D721Med (cell line): ENCODE data around the gene ANKRD12.
"Not testable (repeated sequence)": the region's sequence is repeated elsewhere in the genome, so short reads cannot be mapped to it uniquely, and the experiment has no call there.

ENCODE experiments used
- DNase-seq: peaks from one replicate; pipeline ENCODE4 v3.0.0; 2011; ENCODE audit warnings: low spot score; ENCODE audit not compliant: insufficient read length
- FAIRE-seq: peaks from 2 replicates; lab custom pipeline; 2011; peaks lifted over from hg19 to GRCh38; lab: Jason Lieb, UNC
- TF ChIP-seq, protein P1 (sequence below): IDR thresholded peaks from 2 replicates; pipeline ENCODE4 v1.5.1; 2012; ENCODE audit warnings: mild to moderate bottlenecking, control low read depth; ENCODE audit not compliant: insufficient read depth; ENCODE audit errors: missing control alignments

The ANKRD12 gene

DNA sequence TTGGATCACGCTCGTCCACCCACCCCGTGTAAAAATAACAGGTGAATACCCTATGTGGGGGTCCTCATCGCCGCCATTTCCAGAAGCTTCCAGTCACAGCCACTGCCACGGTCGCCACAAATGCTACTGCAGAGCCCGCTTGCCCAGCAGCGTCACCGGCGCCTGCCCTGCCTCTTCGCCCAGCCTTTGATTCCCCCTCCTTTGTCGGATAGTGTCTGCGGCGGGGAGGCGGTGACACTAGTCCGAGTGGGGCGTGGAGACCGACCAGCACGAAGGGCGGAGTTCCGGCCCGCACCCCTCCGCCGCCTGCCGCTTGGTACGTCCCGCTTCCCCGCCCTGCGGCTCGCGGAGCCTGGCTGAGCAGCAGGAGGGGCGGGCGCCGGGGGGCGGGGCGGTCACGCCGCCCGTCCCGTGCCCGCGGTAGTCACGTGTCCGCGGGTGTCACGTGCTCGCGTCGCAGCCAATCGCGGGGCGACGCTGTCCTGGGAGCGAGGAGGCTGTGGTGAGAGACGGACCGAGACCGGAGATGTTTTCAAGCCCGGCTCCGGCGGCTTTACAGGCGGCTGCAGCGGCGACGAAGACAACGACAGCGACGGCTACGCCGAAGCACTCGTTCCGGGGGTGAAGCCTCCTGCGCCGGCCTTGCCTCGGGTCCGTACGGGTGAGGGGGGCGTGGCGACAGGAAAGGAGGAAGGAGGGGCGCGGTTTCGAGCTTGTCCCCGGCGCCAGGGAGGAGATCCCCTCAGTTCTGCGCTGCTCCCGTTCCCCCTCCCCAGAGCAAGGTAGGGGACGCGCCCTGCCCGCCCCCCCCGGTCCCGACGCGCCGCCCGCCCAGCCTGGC, at the start of gene ANKRD12:
Gene ANKRD12, plus strand, starts transcription at position 467 of the 841 bp plus-strand sequence. CDS start 45,652 bp downstream, outside the sequence.
- DNase-seq: peak; percentile 85
- FAIRE-seq: no peak
- TF ChIP-seq, protein P1, sequence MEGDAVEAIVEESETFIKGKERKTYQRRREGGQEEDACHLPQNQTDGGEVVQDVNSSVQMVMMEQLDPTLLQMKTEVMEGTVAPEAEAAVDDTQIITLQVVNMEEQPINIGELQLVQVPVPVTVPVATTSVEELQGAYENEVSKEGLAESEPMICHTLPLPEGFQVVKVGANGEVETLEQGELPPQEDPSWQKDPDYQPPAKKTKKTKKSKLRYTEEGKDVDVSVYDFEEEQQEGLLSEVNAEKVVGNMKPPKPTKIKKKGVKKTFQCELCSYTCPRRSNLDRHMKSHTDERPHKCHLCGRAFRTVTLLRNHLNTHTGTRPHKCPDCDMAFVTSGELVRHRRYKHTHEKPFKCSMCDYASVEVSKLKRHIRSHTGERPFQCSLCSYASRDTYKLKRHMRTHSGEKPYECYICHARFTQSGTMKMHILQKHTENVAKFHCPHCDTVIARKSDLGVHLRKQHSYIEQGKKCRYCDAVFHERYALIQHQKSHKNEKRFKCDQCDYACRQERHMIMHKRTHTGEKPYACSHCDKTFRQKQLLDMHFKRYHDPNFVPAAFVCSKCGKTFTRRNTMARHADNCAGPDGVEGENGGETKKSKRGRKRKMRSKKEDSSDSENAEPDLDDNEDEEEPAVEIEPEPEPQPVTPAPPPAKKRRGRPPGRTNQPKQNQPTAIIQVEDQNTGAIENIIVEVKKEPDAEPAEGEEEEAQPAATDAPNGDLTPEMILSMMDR: no peak

DNA sequence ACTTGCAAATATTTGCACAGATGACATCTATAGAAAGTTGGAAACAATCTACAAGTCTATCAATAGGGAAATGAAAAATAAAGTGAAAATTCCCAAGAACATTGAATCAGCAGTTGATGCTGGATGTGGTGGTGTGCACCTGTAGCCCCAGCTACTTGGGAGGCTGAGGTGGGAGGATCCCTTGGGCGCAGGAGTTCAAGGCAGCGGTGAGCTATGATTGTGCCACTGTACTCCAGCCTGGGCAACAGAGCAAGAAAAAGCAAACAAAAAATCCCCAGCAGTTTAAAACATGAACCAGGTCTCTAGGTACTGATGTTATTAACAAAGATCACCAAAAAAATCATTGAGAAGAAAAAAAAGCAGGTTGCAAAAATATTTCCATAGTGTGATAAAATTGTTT, 49.4 kb upstream of the ANKRD12 start:
- FAIRE-seq: no peak
- TF ChIP-seq, protein P1: no peak
- DNase-seq: no peak

DNA sequence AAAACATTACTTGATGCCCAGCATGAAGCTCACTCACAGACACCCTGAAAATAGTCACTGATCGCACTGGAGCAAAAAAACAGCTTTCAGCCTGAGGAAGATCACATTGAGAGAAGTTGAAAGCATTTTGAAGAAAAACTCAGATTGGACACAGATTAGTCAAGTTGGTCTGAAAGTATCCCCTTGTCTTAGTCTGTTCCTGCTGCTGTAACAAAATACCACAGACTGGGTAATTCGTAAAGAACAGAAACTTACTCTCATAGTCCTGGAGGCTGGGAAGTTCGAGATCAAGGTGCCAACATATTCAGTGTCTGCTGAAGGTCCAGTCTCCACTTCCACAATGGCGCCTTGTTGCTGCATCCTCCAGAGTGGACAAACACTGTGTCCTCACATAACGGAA, 48.3 kb upstream of the ANKRD12 start:
- FAIRE-seq (no peak), DNase-seq (no peak)
- TF ChIP-seq, protein P1: no peak

DNA sequence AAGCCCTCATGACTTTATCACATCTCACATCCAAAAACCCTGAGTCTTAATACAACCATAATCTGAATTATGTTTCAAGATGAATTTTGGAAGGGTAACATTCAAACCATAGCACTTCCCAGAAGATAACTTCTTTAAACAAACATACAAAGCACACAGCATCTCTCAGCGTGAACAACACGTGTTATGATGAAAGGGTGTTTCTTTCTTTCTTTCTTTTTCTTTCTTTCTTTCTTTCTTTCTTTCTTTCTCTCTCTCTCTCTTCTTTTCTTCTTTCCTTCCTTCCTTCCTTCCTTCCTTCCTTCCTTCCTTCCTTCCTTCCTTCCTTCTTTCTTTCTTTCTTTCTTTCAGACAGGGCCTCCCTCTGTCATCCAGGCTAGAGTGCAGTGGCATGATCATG, 47.9 kb upstream of the ANKRD12 start:
- DNase-seq, FAIRE-seq: not testable (repeated sequence)

DNA sequence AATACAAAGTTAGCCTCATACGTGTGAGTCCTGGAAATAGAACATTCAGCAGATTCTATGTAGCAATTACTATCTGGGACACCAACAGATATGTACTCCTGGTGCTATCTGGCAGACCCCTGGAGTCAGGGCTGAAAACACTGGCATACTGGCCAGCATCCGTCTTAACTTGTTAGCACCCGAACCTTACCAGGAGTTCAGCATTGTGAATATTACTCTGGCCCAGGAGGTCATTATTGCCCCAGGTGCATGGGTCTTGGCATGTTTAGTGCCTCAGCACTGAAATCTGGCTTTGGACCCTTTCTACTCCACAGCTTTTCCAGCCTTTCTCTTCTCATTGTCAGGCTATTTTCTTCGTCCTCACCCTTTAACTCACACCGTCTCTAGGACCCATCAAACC, 46.0 kb upstream of the ANKRD12 start:
- DNase-seq (no peak), FAIRE-seq (no peak)
- TF ChIP-seq, protein P1: no peak

DNA sequence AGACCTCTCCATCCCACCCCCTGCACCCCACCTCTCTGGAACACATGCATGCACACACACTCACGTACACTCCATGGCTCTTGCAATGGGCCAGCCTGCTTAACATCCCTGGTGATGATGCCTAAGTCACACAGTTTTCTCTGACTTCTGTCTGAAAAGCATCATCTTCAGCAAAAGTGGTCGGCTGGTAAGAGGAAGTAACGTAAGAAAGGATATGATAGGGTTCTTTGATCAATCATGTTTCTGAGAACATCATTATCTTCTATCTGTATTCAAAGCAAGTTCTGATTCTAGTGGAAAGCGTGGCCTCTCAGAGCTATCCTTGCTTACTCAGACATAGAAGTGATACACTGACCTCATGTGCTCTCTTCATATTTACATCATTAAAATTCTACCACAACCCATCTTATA, 45.5 kb upstream of the ANKRD12 start:
- no peak for DNase-seq
- FAIRE-seq: no peak

DNA sequence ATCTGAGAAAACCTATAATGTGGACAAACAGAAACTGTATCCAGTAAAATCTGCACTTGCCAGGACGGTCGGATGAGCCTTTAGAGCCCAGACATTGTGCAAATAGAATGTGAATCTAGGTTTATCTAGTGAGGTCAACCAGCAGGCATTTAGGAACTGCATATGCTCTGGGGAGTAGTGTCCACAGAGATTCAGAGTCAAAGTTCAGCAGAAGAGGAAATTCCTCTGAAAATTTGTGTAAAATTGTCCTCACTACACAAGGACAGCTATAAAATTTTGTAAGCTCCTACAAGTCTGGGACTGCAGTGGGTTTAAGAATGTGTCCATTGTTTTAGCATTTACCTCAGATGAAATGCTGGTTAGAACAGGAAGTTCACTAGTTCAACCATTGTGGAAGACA, 43.9 kb upstream of the ANKRD12 start:
- TF ChIP-seq, protein P1: no peak
- no peak for DNase-seq
- no peak for FAIRE-seq

More for the DNA sequence above, 45.5 kb upstream of the ANKRD12 start:
- TF ChIP-seq, protein P1: no peak

DNA sequence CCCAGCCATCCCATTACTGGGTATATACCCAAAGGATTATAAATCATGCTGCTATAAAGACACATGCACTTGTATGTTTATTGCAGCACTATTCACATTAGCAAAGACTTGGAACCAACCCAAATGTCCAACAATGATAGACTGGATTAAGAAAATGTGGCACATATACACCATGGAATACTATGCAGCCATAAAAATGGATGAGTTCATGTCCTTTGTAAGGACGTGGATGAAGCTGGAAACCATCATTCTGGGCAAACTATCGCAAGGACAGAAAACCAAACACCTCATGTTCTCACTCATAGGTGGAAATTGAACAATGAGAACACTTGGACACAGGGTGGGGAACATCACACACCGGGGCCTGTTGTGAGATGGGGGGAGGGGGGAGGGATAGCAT, 43.5 kb upstream of the ANKRD12 start:
- not testable (repeated sequence) for FAIRE-seq

More for the DNA sequence above, 43.5 kb upstream of the ANKRD12 start:
- not testable (repeated sequence) for DNase-seq
